Astrocyte of the cerebellum (primary cell): ENCODE measurements around the gene PTCHD4.
"Not testable (repeated sequence)": the region's sequence is repeated elsewhere in the genome, so short reads cannot be mapped to it uniquely, and the experiment has no call there.

Experiments used
- DNase-seq: peaks from one replicate; pipeline ENCODE4 v3.0.0-alpha.2; 2011; ENCODE audit warnings: low read depth
- H3K4me3 ChIP-seq: 2 replicates; pipeline ENCODE4 v1.5.1; 2011; ENCODE audit warnings: mild to moderate bottlenecking, low read depth, low read length, moderate library complexity
- CTCF ChIP-seq: IDR thresholded peaks from 2 replicates; pipeline ENCODE4 v1.5.1; 2012; ENCODE audit warnings: low read length, low read depth, moderate library complexity, mild to moderate bottlenecking; ENCODE audit errors: missing control alignments
- in situ Hi-C: cut with HindIII; loops from 2 replicates; pipeline ENCODE4 v1.10.0; 2017; ENCODE audit warnings: low sequenced_read_pairs

PTCHD4 gene

GRCh38 chr6:48116699-48117645, 6.0 kb upstream of the PTCHD4 start:
- DNase-seq: no peak
- H3K4me3 ChIP-seq: no peak overlapping the region
- in situ Hi-C loops: no loop called here
- no peak for TF ChIP-seq CTCF

GRCh38 chr6:48113130-48113529, 2.1 kb upstream of the PTCHD4 start:
- no peak overlapping the region for H3K4me3 ChIP-seq
- TF ChIP-seq CTCF: no peak
- in situ Hi-C loops: no loop called here
- no peak for DNase-seq

- H3K4me3 ChIP-seq: no peak overlapping the region
- no peak for TF ChIP-seq CTCF
- no peak for DNase-seq
- in situ Hi-C loops: no loop called here
These were observed 578 bp upstream of the PTCHD4 start for GRCh38 chr6:48111575-48111974.

GRCh38 chr6:48110436-48111142, 408 bp downstream of the PTCHD4 start:
- TF ChIP-seq CTCF: no peak
- no peak for DNase-seq
- in situ Hi-C loops: no loop called here
- peak overlapping the region; percentile 40 for H3K4me3 ChIP-seq

GRCh38 chr6:48109944-48110343, 1.1 kb downstream of the PTCHD4 start:
- no peak for TF ChIP-seq CTCF
- no peak for DNase-seq
- H3K4me3 ChIP-seq: peak overlapping the region; percentile 40
- in situ Hi-C loops: no loop called here

- in situ Hi-C loops, H3K4me3 ChIP-seq, DNase-seq: not testable (repeated sequence)
These were observed 8.4 kb downstream of the PTCHD4 start for GRCh38 chr6:48102476-48103195.
